Hepatocyte (in vitro differentiated cells): ENCODE data around the gene RIC1.

Experiments
- CTCF ChIP-seq: fragments of 200-600 bp; sonication (generic); IDR thresholded peaks from 2 replicates; pipeline ENCODE4 v1.5.1; 2016; ENCODE audit warnings: antibody characterized with exemption, mild to moderate bottlenecking; ENCODE audit not compliant: poor library complexity
- EZH2 ChIP-seq: fragments of 200-600 bp; sonication (generic); IDR thresholded peaks from 2 replicates; pipeline ENCODE4 v1.6.1; 2016; ENCODE audit warnings: antibody characterized with exemption, mild to moderate bottlenecking, borderline replicate concordance

DNA sequence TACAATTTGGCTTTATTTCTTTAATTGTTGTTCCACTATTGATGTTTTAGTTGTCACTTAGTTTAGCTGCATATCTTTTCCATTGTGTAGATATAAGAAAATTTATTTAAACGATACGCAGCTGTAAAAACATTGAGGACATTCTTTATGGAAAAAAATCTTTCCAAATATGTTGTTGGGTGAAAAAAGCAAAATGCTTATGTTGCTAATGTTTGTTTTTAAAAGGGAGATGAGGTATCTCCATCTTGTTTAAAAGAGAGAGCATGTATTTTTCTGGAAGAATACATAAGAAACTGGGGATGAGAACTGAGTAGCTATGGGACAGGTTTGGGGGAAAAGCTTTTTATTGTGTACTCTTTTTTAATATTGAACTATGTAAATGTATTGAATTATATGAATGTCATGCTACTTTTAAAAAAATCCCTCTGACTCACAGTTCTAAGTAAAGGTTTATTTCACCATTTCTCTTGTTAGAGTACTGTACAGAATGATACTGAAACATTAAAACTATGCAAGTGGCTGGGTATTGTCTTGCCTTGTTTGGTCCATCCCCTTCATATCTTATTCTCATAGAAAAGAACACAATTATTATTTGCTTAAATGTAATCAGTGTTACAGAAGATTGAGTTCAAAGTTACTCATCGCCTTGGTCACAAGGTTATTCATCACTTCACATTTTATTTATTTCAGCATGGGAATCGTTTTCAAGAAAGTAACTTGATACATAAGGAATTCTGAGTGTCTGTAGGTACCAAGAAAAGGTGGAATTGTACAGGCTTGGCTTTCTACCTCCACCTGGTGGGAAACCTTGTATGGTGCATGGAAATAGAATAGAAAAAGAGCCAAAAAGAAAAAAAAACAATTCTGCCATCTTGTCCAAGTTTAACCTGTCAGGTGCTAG, 85.8 kb downstream of the RIC1 start:
- TF ChIP-seq CTCF (peak; percentile 41), EZH2 (no peak)
